Endothelial cell (in vitro differentiated cells): Measurements from ENCODE around the gene NREP. TPM values are rescaled to one million over a fixed set of nuclear protein-coding genes. Genes with fewer than 3 reads are reported as not detected.

ENCODE experiments used
- DNase-seq: peaks from one replicate; pipeline ENCODE4 v3.0.0; 2021; ENCODE audit warnings: low spot score
- H3K27ac Mint-ChIP-seq: one replicate; pipeline ENCODE4 v1.8.0; 2021; ENCODE audit warnings: mixed read lengths, inconsistent platforms; ENCODE audit not compliant: unreplicated experiment
- H3K27me3 Mint-ChIP-seq: one replicate; pipeline ENCODE4 v1.8.0; 2021; ENCODE audit warnings: mild to moderate bottlenecking, moderate library complexity, mixed read lengths, inconsistent platforms; ENCODE audit not compliant: unreplicated experiment
- H3K36me3 Mint-ChIP-seq: one replicate; pipeline ENCODE4 v1.8.0; 2021; ENCODE audit warnings: mild to moderate bottlenecking, low read depth, mixed read lengths, inconsistent platforms; ENCODE audit not compliant: unreplicated experiment
- H3K4me1 Mint-ChIP-seq: one replicate; pipeline ENCODE4 v1.8.0; 2021; ENCODE audit warnings: mild to moderate bottlenecking, mixed read lengths, inconsistent platforms; ENCODE audit not compliant: unreplicated experiment
- H3K4me3 Mint-ChIP-seq: one replicate; pipeline ENCODE4 v1.8.0; 2021; ENCODE audit warnings: mild to moderate bottlenecking, mixed read lengths, inconsistent platforms; ENCODE audit not compliant: unreplicated experiment
- H3K9me3 Mint-ChIP-seq: one replicate; pipeline ENCODE4 v1.8.0; 2021; ENCODE audit warnings: mixed read lengths, inconsistent platforms; ENCODE audit not compliant: unreplicated experiment
- total RNA-seq: library from RNA; stranded (reverse); fragmentation: NEBNext Ultra II Directional; extraction: Animal tissue kit (Norgen Biotek cat#: 25700); gene quantifications from one replicate; pipeline ENCODE4 v1.2.1, GENCODE V29; 2021; ENCODE audit not compliant: unreplicated experiment
- TF ChIP-seq, protein P1 (sequence below): fragments of 200-600 bp; sonication (generic); IDR thresholded peaks from one replicate; pipeline ENCODE4 v1.5.0; 2021; ENCODE audit warnings: antibody characterized with exemption; ENCODE audit not compliant: unreplicated experiment

NREP gene
- total RNA-seq, 1 donor from 2014 or later: 218 TPM

DNA sequence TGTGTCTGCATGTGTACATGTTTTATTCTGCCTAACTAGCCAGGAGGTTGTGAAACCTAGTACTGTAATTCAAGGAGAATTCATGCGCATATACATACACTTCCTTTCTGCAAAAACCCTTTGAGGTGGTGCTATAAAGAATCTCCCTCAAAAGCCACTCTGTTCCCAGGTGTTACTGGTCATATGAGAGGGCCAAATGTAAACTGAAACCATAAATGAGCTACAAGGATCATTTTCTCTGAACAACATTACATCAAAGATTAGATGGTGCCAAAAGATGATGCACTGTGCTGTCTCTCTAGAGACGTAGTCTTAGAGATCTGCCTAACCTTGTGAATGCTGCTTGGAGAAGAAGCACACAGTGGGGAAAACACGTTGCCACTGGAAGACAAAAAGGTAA is 15.7 kb downstream of the NREP start:
- H3K36me3 Mint-ChIP-seq: no peaks in the 10 kb centered on the region

DNA sequence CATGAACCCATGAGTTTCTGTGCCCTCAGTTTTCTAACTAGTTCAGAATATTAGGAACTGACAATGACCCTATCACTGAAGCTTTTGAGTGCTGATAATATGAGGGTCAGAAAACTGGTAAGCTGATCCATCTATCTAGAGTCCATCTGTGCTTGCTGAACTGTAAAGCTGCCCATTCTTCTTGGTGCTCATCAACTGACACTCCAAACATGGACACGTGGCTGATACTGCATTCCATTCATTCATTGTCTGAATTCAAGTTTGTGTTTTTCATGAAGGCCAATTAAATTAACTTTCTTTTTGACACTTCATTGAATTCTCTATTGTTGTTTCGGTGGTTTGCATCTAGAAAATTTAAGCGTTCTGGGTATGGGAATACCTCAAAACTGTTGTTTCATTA is 17.6 kb downstream of the NREP start:
- H3K4me1 Mint-ChIP-seq: peaks cover 25% of the 10 kb centered on the region
- peaks cover 1% of the 10 kb centered on the region for H3K27me3 Mint-ChIP-seq
- H3K27ac Mint-ChIP-seq: no peak overlapping the region
- DNase-seq: no peak
- peaks cover under 1% of the 10 kb centered on the region for H3K36me3 Mint-ChIP-seq
- no peaks in the 10 kb centered on the region for H3K9me3 Mint-ChIP-seq
- H3K4me3 Mint-ChIP-seq: no peak overlapping the region
- TF ChIP-seq, protein P1, sequence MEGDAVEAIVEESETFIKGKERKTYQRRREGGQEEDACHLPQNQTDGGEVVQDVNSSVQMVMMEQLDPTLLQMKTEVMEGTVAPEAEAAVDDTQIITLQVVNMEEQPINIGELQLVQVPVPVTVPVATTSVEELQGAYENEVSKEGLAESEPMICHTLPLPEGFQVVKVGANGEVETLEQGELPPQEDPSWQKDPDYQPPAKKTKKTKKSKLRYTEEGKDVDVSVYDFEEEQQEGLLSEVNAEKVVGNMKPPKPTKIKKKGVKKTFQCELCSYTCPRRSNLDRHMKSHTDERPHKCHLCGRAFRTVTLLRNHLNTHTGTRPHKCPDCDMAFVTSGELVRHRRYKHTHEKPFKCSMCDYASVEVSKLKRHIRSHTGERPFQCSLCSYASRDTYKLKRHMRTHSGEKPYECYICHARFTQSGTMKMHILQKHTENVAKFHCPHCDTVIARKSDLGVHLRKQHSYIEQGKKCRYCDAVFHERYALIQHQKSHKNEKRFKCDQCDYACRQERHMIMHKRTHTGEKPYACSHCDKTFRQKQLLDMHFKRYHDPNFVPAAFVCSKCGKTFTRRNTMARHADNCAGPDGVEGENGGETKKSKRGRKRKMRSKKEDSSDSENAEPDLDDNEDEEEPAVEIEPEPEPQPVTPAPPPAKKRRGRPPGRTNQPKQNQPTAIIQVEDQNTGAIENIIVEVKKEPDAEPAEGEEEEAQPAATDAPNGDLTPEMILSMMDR: no peak

More for the DNA sequence above, 15.7 kb downstream of the NREP start:
- DNase-seq: no peak
- TF ChIP-seq, protein P1: no peak
- peaks cover 25% of the 10 kb centered on the region for H3K4me1 Mint-ChIP-seq
- H3K27me3 Mint-ChIP-seq: peaks cover 1% of the 10 kb centered on the region
- H3K4me3 Mint-ChIP-seq: no peak overlapping the region
- H3K27ac Mint-ChIP-seq: no peak overlapping the region
- no peaks in the 10 kb centered on the region for H3K9me3 Mint-ChIP-seq

DNA sequence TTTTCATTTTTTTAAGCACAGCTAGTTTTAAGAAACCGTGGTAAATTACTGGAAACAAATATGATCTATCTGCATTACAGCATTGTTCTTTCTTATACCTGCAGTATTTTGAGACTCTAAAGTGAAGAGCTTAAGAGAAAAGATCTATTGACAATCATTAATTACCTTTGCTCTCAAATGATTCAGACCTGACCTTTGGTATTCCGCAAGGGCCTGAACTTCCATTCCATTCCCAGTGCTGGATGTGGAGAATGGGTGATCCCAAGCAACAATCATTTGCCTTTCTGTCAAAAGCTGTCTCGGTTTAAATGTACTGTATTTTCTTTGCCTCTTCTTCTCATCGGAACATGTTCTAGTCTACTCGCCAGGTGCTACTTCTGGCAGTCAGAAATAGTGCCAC is 18.9 kb downstream of the NREP start:
- peak overlapping the region; percentile 28 for H3K27ac Mint-ChIP-seq
- peaks cover 5% of the 10 kb centered on the region for H3K36me3 Mint-ChIP-seq
- no peaks in the 10 kb centered on the region for H3K9me3 Mint-ChIP-seq
- peak overlapping the region; percentile 15 for H3K4me3 Mint-ChIP-seq
- H3K4me1 Mint-ChIP-seq: peaks cover 25% of the 10 kb centered on the region
- DNase-seq: no peak
- TF ChIP-seq, protein P1: no peak
- peaks cover 1% of the 10 kb centered on the region for H3K27me3 Mint-ChIP-seq

DNA sequence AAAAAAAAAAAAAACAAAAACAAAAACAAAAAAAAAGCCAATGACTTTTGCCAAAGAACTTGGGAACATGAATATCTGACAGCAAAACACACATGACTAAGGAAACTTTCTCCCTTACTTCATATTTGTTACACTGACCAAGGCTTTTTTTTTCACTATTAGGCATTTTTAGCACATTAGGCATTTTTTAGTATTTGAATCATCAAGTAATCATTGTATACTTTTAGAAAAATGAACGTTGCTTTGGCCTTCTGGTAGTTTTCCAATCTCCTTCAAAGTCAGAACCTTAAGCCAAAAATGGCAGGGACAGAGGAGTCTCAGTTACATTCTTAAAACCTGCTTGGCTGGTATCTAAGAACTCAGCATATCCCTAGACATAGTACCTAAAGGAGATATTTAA is 19.3 kb downstream of the NREP start:
- H3K27me3 Mint-ChIP-seq: peaks cover 1% of the 10 kb centered on the region
- H3K27ac Mint-ChIP-seq: no peak overlapping the region
- peaks cover 5% of the 10 kb centered on the region for H3K36me3 Mint-ChIP-seq
- no peaks in the 10 kb centered on the region for H3K9me3 Mint-ChIP-seq
- H3K4me3 Mint-ChIP-seq: no peak overlapping the region
- TF ChIP-seq, protein P1: no peak
- no peak for DNase-seq
- peaks cover 24% of the 10 kb centered on the region for H3K4me1 Mint-ChIP-seq

DNA sequence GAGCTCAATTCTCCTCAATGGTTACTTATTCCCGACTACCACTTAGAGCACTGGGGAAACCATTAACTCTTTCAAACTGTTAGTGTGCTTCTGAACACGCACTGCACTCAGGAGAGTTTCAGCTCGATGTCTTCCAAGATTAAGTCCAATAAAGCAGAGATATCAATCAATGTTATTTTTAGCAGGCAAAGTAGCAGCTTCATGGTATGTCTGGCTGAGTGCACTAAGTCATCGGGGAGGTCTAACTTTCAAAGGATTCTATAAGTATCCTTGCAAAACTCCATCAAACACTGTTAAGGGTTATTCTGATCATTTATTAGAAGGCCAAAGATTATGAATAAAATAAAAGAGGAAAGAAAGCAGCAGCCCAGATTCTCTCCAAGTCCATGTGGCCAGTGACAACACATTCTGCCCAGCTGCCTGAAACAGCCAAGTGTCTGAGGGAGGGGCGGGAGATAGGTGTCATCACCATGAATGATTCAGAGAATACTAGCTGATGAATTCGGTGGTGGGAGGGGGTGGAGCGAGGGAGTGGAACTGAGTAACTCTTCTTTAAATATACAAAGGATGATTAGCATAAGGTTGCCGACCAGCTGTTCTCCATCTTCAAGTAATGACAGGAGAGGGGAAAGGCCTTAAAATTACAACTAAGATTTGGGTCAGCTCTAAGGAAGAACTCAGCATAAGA is 21.3 kb downstream of the NREP start:
- Mint-ChIP-seq H3K27ac (no peak overlapping the region), H3K4me3 (no peak overlapping the region), H3K4me1 (peaks cover 11% of the 10 kb centered on the region), H3K27me3 (peaks cover 1% of the 10 kb centered on the region), H3K9me3 (no peaks in the 10 kb centered on the region), H3K36me3 (peaks cover 5% of the 10 kb centered on the region)
- TF ChIP-seq, protein P1: no peak
- DNase-seq: no peak
